CD1c-positive myeloid dendritic cell (primary cell): ENCODE results near the gene GPX4.
"Not testable (repeated sequence)": the region's sequence is repeated elsewhere in the genome, so short reads cannot be mapped to it uniquely, and the experiment has no call there.

Source experiments
- DNase-seq: peaks from one replicate; pipeline ENCODE4 v3.0.0-alpha.2; 2016; ENCODE audit errors: extremely low spot score

GPX4 gene

GRCh38 chr19:1113986-1114483, 10.2 kb downstream of the GPX4 start:
- no peak for DNase-seq

- not testable (repeated sequence) for DNase-seq
Observed at GRCh38 chr19:1114728-1115127, 10.9 kb downstream of the GPX4 start.

- no peak for DNase-seq
Observed at GRCh38 chr19:1115646-1116420, 12.0 kb downstream of the GPX4 start.

- no peak for DNase-seq
Observed at GRCh38 chr19:1116726-1117581, 13.2 kb downstream of the GPX4 start.

- no peak for DNase-seq
Observed at GRCh38 chr19:1117654-1118053, 13.9 kb downstream of the GPX4 start.

GRCh38 chr19:1118999-1119398, 15.2 kb downstream of the GPX4 start:
- no peak for DNase-seq

- DNase-seq: no peak
Observed at GRCh38 chr19:1119475-1120217, 15.9 kb downstream of the GPX4 start.

GRCh38 chr19:1121395-1121794, 17.6 kb downstream of the GPX4 start:
- no peak for DNase-seq

GRCh38 chr19:1122021-1122971, 18.5 kb downstream of the GPX4 start:
- no peak for DNase-seq

GRCh38 chr19:1122972-1123363, 19.2 kb downstream of the GPX4 start:
- peak; percentile 71 for DNase-seq

GRCh38 chr19:1123381-1123780, 19.6 kb downstream of the GPX4 start:
- DNase-seq: no peak

GRCh38 chr19:1123885-1124677, 20.3 kb downstream of the GPX4 start:
- no peak for DNase-seq

GRCh38 chr19:1125601-1126467, 22.0 kb downstream of the GPX4 start:
- peak; percentile 86 for DNase-seq

GRCh38 chr19:1126984-1127760, 23.4 kb downstream of the GPX4 start:
- DNase-seq: no peak

- DNase-seq: no peak
Observed at GRCh38 chr19:1128106-1128505, 24.3 kb downstream of the GPX4 start.

- DNase-seq: not testable (repeated sequence)
Observed at GRCh38 chr19:1129084-1129483, 25.3 kb downstream of the GPX4 start.

GRCh38 chr19:1129535-1129934, 25.7 kb downstream of the GPX4 start:
- no peak for DNase-seq
